Activated naive CD4-positive, alpha-beta T cell treated with anti-CD3 and anti-CD28 coated beads, Interleukin-2, amount 50 U/mL, for 24 hours (primary cell): ENCODE results near the gene SMIM20.

Source experiments
- H3K27ac Mint-ChIP-seq: one replicate; pipeline ENCODE4 v1.8.0; 2021; ENCODE audit warnings: mild to moderate bottlenecking, mixed read lengths
- H3K27me3 Mint-ChIP-seq: one replicate; pipeline ENCODE4 v1.8.0; 2021; ENCODE audit warnings: mixed read lengths
- H3K36me3 Mint-ChIP-seq: one replicate; pipeline ENCODE4 v1.8.0; 2021; ENCODE audit warnings: mixed read lengths
- H3K4me1 Mint-ChIP-seq: one replicate; pipeline ENCODE4 v1.8.0; 2021; ENCODE audit warnings: mixed read lengths
- H3K4me3 Mint-ChIP-seq: one replicate; pipeline ENCODE4 v1.8.0; 2021; ENCODE audit warnings: mild to moderate bottlenecking, mixed read lengths
- H3K9me3 Mint-ChIP-seq: one replicate; pipeline ENCODE4 v1.8.0; 2021; ENCODE audit warnings: mixed read lengths

Gene SMIM20

GRCh38 chr4:25954293-25954904 lies 40.4 kb downstream of the SMIM20 start:
- H3K36me3 Mint-ChIP-seq: no peaks in the 10 kb centered on the region
- peaks cover 19% of the 10 kb centered on the region for H3K4me1 Mint-ChIP-seq
- no peak overlapping the region for H3K27ac Mint-ChIP-seq
- H3K27me3 Mint-ChIP-seq: peaks cover 6% of the 10 kb centered on the region
- no peak overlapping the region for H3K4me3 Mint-ChIP-seq
- peaks cover 4% of the 10 kb centered on the region for H3K9me3 Mint-ChIP-seq

GRCh38 chr4:25955705-25956104 lies 41.7 kb downstream of the SMIM20 start:
- H3K4me1 Mint-ChIP-seq: peaks cover 14% of the 10 kb centered on the region
- no peak overlapping the region for H3K4me3 Mint-ChIP-seq
- peaks cover 3% of the 10 kb centered on the region for H3K27me3 Mint-ChIP-seq
- H3K9me3 Mint-ChIP-seq: peaks cover 4% of the 10 kb centered on the region
- H3K36me3 Mint-ChIP-seq: no peaks in the 10 kb centered on the region
- no peak overlapping the region for H3K27ac Mint-ChIP-seq

- peaks cover 3% of the 10 kb centered on the region for H3K27me3 Mint-ChIP-seq
- H3K36me3 Mint-ChIP-seq: no peaks in the 10 kb centered on the region
- H3K27ac Mint-ChIP-seq: no peak overlapping the region
- peaks cover 8% of the 10 kb centered on the region for H3K4me1 Mint-ChIP-seq
- H3K4me3 Mint-ChIP-seq: no peak overlapping the region
- H3K9me3 Mint-ChIP-seq: peaks cover 4% of the 10 kb centered on the region
These were observed 42.2 kb downstream of the SMIM20 start for GRCh38 chr4:25956260-25956659.

- no peaks in the 10 kb centered on the region for H3K4me1 Mint-ChIP-seq
- no peaks in the 10 kb centered on the region for H3K36me3 Mint-ChIP-seq
- H3K27ac Mint-ChIP-seq: no peak overlapping the region
- H3K9me3 Mint-ChIP-seq: peaks cover 4% of the 10 kb centered on the region
- H3K27me3 Mint-ChIP-seq: peaks cover 3% of the 10 kb centered on the region
- no peak overlapping the region for H3K4me3 Mint-ChIP-seq
These were observed 44.1 kb downstream of the SMIM20 start for GRCh38 chr4:25958110-25958509.

GRCh38 chr4:25962393-25962792 lies 48.4 kb downstream of the SMIM20 start:
- Mint-ChIP-seq H3K9me3 (no peaks in the 10 kb centered on the region), H3K36me3 (no peaks in the 10 kb centered on the region), H3K27ac (no peak overlapping the region), H3K4me1 (no peaks in the 10 kb centered on the region), H3K4me3 (no peak overlapping the region), H3K27me3 (no peaks in the 10 kb centered on the region)

- Mint-ChIP-seq H3K36me3 (no peaks in the 10 kb centered on the region), H3K27me3 (peaks cover 6% of the 10 kb centered on the region), H3K27ac (no peak overlapping the region), H3K4me3 (no peak overlapping the region), H3K4me1 (no peaks in the 10 kb centered on the region), H3K9me3 (no peaks in the 10 kb centered on the region)
These were observed 51.6 kb downstream of the SMIM20 start for GRCh38 chr4:25965629-25966028.

- H3K36me3 Mint-ChIP-seq: no peaks in the 10 kb centered on the region
- no peak overlapping the region for H3K4me3 Mint-ChIP-seq
- H3K27me3 Mint-ChIP-seq: peaks cover 6% of the 10 kb centered on the region
- H3K27ac Mint-ChIP-seq: no peak overlapping the region
- H3K9me3 Mint-ChIP-seq: no peaks in the 10 kb centered on the region
- no peaks in the 10 kb centered on the region for H3K4me1 Mint-ChIP-seq
These were observed 52.2 kb downstream of the SMIM20 start for GRCh38 chr4:25966171-25966570.

- Mint-ChIP-seq H3K9me3 (no peaks in the 10 kb centered on the region), H3K4me1 (no peaks in the 10 kb centered on the region), H3K4me3 (no peak overlapping the region), H3K27ac (no peak overlapping the region), H3K27me3 (peaks cover 6% of the 10 kb centered on the region), H3K36me3 (no peaks in the 10 kb centered on the region)
These were observed 55.5 kb downstream of the SMIM20 start for GRCh38 chr4:25969374-25970155.

- H3K4me3 Mint-ChIP-seq: no peak overlapping the region
- H3K27me3 Mint-ChIP-seq: peaks cover 6% of the 10 kb centered on the region
- no peaks in the 10 kb centered on the region for H3K4me1 Mint-ChIP-seq
- H3K9me3 Mint-ChIP-seq: no peaks in the 10 kb centered on the region
- H3K27ac Mint-ChIP-seq: no peak overlapping the region
- H3K36me3 Mint-ChIP-seq: no peaks in the 10 kb centered on the region
These were observed 56.2 kb downstream of the SMIM20 start for GRCh38 chr4:25970226-25970675.

- Mint-ChIP-seq H3K4me3 (no peak overlapping the region), H3K27ac (no peak overlapping the region), H3K36me3 (no peaks in the 10 kb centered on the region), H3K27me3 (peaks cover 6% of the 10 kb centered on the region), H3K9me3 (no peaks in the 10 kb centered on the region), H3K4me1 (no peaks in the 10 kb centered on the region)
These were observed 56.8 kb downstream of the SMIM20 start for GRCh38 chr4:25970691-25971432.

GRCh38 chr4:25972366-25972765 lies 58.3 kb downstream of the SMIM20 start:
- Mint-ChIP-seq H3K36me3 (no peaks in the 10 kb centered on the region), H3K4me1 (no peaks in the 10 kb centered on the region), H3K9me3 (no peaks in the 10 kb centered on the region), H3K4me3 (no peak overlapping the region), H3K27ac (no peak overlapping the region), H3K27me3 (peaks cover 6% of the 10 kb centered on the region)

GRCh38 chr4:25972984-25973745 lies 59.1 kb downstream of the SMIM20 start:
- H3K9me3 Mint-ChIP-seq: no peaks in the 10 kb centered on the region
- H3K27me3 Mint-ChIP-seq: peaks cover 6% of the 10 kb centered on the region
- H3K4me1 Mint-ChIP-seq: no peaks in the 10 kb centered on the region
- no peaks in the 10 kb centered on the region for H3K36me3 Mint-ChIP-seq
- H3K4me3 Mint-ChIP-seq: no peak overlapping the region
- no peak overlapping the region for H3K27ac Mint-ChIP-seq

- H3K27ac Mint-ChIP-seq: no peak overlapping the region
- H3K36me3 Mint-ChIP-seq: no peaks in the 10 kb centered on the region
- H3K27me3 Mint-ChIP-seq: no peaks in the 10 kb centered on the region
- no peaks in the 10 kb centered on the region for H3K9me3 Mint-ChIP-seq
- no peak overlapping the region for H3K4me3 Mint-ChIP-seq
- no peaks in the 10 kb centered on the region for H3K4me1 Mint-ChIP-seq
These were observed 62.8 kb downstream of the SMIM20 start for GRCh38 chr4:25976780-25977179.

- Mint-ChIP-seq H3K36me3 (no peaks in the 10 kb centered on the region), H3K4me1 (no peaks in the 10 kb centered on the region), H3K4me3 (no peak overlapping the region), H3K27me3 (no peaks in the 10 kb centered on the region), H3K27ac (no peak overlapping the region), H3K9me3 (no peaks in the 10 kb centered on the region)
These were observed 63.6 kb downstream of the SMIM20 start for GRCh38 chr4:25977397-25978170.

GRCh38 chr4:25978327-25978726 lies 64.3 kb downstream of the SMIM20 start:
- Mint-ChIP-seq H3K4me3 (no peak overlapping the region), H3K36me3 (no peaks in the 10 kb centered on the region), H3K4me1 (no peaks in the 10 kb centered on the region), H3K27ac (no peak overlapping the region), H3K9me3 (no peaks in the 10 kb centered on the region), H3K27me3 (no peaks in the 10 kb centered on the region)
